Measurements from ENCODE around the gene HOXB1. TPM values are rescaled to one million over a fixed set of nuclear protein-coding genes. Genes with fewer than 3 reads are reported as not detected.
A peak's percentile ranks its signal among the peaks of the same experiment; 100 is the strongest.

The HOXB1 gene
- total and polyA plus RNA-seq, 4 donors, result not detected

DNA sequence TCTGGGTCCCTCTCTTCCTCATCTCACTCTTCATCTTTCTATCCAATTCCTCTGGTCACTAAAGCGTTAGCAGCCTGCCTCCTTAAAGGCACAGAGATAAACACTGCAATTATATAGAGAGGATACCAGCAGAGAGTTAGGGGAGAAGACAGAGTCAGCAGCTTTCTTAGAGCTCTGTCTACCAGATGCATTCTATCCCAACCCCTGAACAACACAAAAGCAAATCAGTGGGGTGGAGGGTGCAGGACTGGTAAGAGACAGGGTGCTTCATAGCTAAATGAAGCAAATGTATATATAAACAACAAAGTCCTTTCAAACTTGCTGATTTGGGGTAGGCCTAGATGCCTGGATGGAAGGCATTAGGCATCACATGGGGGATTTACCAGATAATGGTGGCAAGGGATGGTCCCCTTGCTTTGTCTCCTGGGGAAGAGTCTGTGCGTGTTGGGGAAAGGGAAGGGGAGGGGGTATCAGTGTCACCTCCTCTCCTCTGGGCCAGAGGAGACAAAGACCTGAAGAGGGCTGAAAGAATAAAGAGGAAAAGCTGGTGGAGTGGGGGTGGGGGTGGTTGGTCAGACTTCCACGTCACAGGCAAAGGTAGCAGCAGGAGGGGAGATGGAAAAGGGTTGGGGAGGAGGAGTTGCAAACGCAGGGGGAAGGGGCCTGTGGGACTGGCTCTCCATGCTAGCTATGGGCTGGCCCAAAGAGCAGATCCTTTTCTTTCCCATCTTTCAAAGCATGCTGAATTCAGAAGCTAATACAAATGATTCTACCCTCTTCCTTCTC is 35.3 kb upstream of the HOXB1 start:
- peaks cover 0 to 2% (median 0%) of the 10 kb centered on the region in 4 donors for H3K4me1 ChIP-seq (ENCODE audit: control insufficient read depth in 4 of 4, insufficient read depth in 4 of 4, low read length in 3 of 4)
- no peak overlapping the region for H3K4me3 ChIP-seq (ENCODE audit: low read depth in 1 of 3, low read length in 3 of 3)
- peaks cover 3 to 30% (median 11%) of the 10 kb centered on the region in 4 donors for H3K27me3 ChIP-seq (ENCODE audit: control insufficient read depth in 4 of 4, insufficient read depth in 4 of 4, low read length in 3 of 4)
- no peaks in the 10 kb centered on the region for H3K9me3 ChIP-seq (ENCODE audit: control insufficient read depth in 4 of 4, low read length in 3 of 4)
- 38% methylated on average over 4 of the region's 4 CpGs for WGBS
- H3K27ac ChIP-seq (ENCODE audit: low read depth in 1 of 2, low read length in 2 of 2), result peak overlapping the region in 1 of 2 donors; percentile 43
- TF ChIP-seq RAD21 (IDR thresholded peaks at IDR 0.05) (no peak), YY1 (IDR thresholded peaks at IDR 0.05) (no peak), SP1 (IDR thresholded peaks at IDR 0.05) (no peak), FOXA1 (IDR thresholded peaks at IDR 0.05) (no peak), JUND (IDR thresholded peaks at IDR 0.05) (no peak), RXRA (IDR thresholded peaks at IDR 0.05) (no peak), FOXA2 (IDR thresholded peaks at IDR 0.05) (no peak), EGR1 (IDR thresholded peaks at IDR 0.05; ENCODE audit: low read depth in 2 of 2) (no peak), HNF4A (conservative IDR thresholded peaks at IDR 0.05) (no peak)
- TF ChIP-seq, protein P1, sequence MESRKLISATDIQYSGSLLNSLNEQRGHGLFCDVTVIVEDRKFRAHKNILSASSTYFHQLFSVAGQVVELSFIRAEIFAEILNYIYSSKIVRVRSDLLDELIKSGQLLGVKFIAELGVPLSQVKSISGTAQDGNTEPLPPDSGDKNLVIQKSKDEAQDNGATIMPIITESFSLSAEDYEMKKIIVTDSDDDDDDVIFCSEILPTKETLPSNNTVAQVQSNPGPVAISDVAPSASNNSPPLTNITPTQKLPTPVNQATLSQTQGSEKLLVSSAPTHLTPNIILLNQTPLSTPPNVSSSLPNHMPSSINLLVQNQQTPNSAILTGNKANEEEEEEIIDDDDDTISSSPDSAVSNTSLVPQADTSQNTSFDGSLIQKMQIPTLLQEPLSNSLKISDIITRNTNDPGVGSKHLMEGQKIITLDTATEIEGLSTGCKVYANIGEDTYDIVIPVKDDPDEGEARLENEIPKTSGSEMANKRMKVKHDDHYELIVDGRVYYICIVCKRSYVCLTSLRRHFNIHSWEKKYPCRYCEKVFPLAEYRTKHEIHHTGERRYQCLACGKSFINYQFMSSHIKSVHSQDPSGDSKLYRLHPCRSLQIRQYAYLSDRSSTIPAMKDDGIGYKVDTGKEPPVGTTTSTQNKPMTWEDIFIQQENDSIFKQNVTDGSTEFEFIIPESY (IDR thresholded peaks at IDR 0.05), result no peak
- TF ChIP-seq, protein P2, sequence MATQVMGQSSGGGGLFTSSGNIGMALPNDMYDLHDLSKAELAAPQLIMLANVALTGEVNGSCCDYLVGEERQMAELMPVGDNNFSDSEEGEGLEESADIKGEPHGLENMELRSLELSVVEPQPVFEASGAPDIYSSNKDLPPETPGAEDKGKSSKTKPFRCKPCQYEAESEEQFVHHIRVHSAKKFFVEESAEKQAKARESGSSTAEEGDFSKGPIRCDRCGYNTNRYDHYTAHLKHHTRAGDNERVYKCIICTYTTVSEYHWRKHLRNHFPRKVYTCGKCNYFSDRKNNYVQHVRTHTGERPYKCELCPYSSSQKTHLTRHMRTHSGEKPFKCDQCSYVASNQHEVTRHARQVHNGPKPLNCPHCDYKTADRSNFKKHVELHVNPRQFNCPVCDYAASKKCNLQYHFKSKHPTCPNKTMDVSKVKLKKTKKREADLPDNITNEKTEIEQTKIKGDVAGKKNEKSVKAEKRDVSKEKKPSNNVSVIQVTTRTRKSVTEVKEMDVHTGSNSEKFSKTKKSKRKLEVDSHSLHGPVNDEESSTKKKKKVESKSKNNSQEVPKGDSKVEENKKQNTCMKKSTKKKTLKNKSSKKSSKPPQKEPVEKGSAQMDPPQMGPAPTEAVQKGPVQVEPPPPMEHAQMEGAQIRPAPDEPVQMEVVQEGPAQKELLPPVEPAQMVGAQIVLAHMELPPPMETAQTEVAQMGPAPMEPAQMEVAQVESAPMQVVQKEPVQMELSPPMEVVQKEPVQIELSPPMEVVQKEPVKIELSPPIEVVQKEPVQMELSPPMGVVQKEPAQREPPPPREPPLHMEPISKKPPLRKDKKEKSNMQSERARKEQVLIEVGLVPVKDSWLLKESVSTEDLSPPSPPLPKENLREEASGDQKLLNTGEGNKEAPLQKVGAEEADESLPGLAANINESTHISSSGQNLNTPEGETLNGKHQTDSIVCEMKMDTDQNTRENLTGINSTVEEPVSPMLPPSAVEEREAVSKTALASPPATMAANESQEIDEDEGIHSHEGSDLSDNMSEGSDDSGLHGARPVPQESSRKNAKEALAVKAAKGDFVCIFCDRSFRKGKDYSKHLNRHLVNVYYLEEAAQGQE (IDR thresholded peaks at IDR 0.05), result no peak
- TF ChIP-seq, protein P3, sequence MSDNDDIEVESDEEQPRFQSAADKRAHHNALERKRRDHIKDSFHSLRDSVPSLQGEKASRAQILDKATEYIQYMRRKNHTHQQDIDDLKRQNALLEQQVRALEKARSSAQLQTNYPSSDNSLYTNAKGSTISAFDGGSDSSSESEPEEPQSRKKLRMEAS (IDR thresholded peaks at IDR 0.05), result no peak
- TF ChIP-seq, protein P4, sequence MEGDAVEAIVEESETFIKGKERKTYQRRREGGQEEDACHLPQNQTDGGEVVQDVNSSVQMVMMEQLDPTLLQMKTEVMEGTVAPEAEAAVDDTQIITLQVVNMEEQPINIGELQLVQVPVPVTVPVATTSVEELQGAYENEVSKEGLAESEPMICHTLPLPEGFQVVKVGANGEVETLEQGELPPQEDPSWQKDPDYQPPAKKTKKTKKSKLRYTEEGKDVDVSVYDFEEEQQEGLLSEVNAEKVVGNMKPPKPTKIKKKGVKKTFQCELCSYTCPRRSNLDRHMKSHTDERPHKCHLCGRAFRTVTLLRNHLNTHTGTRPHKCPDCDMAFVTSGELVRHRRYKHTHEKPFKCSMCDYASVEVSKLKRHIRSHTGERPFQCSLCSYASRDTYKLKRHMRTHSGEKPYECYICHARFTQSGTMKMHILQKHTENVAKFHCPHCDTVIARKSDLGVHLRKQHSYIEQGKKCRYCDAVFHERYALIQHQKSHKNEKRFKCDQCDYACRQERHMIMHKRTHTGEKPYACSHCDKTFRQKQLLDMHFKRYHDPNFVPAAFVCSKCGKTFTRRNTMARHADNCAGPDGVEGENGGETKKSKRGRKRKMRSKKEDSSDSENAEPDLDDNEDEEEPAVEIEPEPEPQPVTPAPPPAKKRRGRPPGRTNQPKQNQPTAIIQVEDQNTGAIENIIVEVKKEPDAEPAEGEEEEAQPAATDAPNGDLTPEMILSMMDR (IDR thresholded peaks at IDR 0.05; ENCODE audit: low read depth, low read length, missing input control), result no peak
- no peak for DNase-seq (ENCODE audit: low spot score)
- no peak overlapping the region for H3K9ac ChIP-seq (ENCODE audit: low read depth in 1 of 2, low read length in 2 of 2)
- no peaks in the 10 kb centered on the region for H3K36me3 ChIP-seq (ENCODE audit: control insufficient read depth in 4 of 4, insufficient read depth in 3 of 4, low read depth in 1 of 4, low read length in 3 of 4)

DNA sequence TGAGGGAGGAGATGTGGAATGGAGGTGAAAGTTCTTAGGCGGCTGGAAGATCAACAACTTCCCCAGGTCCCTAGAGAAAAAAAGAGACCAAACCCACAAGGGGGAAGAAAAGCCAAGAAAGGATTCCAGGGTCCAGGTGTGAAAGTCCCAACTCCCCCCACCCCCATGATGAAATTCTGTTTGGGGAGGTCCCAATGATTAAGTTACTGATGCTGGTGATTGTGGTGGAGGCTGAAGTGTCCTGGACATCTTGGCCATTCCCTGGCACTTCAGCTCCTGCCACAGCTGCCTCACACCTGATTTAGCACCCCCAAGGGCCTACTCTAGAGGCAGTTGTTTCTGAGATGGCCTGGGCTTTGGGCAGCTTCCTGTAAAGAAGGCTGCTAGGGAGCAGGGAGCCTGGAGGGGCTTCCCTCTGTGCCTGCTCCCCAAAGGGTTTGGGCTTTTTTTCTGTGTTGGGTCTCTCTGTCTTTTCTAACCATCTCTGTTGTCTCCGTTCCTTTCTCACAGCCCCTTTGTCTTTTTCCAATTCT is 34.3 kb upstream of the HOXB1 start:
- H3K27me3 ChIP-seq (ENCODE audit: control insufficient read depth in 4 of 4, insufficient read depth in 4 of 4, low read length in 3 of 4), result peaks cover 3 to 21% (median 11%) of the 10 kb centered on the region in 4 donors
- no peaks in the 10 kb centered on the region for H3K36me3 ChIP-seq (ENCODE audit: control insufficient read depth in 4 of 4, insufficient read depth in 3 of 4, low read depth in 1 of 4, low read length in 3 of 4)
- no peak overlapping the region for H3K9ac ChIP-seq (ENCODE audit: low read depth in 1 of 2, low read length in 2 of 2)
- no peak for DNase-seq (ENCODE audit: low spot score)
- 36% methylated on average over 2 of the region's 2 CpGs for WGBS
- H3K4me1 ChIP-seq (ENCODE audit: control insufficient read depth in 4 of 4, insufficient read depth in 4 of 4, low read length in 3 of 4), result peaks cover 0 to 2% (median 0%) of the 10 kb centered on the region in 4 donors
- H3K4me3 ChIP-seq (ENCODE audit: low read depth in 1 of 3, low read length in 3 of 3), result no peak overlapping the region
- no peaks in the 10 kb centered on the region for H3K9me3 ChIP-seq (ENCODE audit: control insufficient read depth in 4 of 4, low read length in 3 of 4)
- TF ChIP-seq, protein P1 (IDR thresholded peaks at IDR 0.05), result no peak
- TF ChIP-seq NR2F2 (IDR thresholded peaks at IDR 0.05) (no peak), YY1 (IDR thresholded peaks at IDR 0.05) (no peak), FOXA2 (IDR thresholded peaks at IDR 0.05) (no peak), HNF4A (conservative IDR thresholded peaks at IDR 0.05) (no peak)
- TF ChIP-seq, protein P2 (IDR thresholded peaks at IDR 0.05), result no peak
- peak overlapping the region; percentile 43 to 70 for H3K27ac ChIP-seq (ENCODE audit: low read depth in 1 of 2, low read length in 2 of 2)
